ENCODE measurements around the gene PDE4D.
"Not testable (repeated sequence)": the region's sequence is repeated elsewhere in the genome, so short reads cannot be mapped to it uniquely, and the experiment has no call there.

The PDE4D gene

DNA sequence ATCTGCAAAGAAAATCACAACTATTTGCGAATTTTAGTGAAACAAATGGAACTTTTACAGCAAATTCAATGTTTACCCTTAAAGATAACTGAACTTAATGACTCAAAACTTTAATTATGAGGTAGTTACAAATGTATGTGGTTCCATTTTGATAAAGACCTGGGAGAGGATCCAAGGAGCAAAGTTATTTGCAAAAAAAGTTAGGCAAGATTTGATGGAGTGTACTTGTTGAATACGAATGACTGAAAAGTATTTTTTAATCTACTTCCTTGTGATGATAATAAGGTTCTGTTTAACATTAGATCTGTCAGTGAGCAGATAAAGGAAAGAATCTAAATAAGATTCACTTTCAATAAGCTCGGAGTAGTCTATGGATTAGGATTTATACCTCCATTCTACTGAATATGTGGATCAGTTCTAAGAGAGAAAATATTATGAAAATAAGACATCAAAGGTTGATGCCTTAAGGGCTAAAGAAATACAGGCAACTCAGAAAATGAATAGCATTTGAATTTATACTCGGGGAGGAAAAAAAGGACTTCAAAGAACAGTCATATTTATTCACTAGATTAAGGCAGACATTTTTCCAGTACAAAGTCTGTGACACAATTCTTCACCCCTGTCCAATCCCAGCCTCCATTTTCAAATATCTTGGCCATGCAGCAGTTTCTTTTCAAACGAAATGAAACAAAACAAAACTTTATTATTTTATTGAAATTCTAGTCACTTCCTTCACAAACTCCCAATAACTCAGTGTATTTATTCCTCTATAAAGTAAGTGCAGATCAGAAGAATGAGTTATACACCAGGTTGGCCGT is 199.8 kb downstream of the PDE4D start:
- no peak for DNase-seq

DNA sequence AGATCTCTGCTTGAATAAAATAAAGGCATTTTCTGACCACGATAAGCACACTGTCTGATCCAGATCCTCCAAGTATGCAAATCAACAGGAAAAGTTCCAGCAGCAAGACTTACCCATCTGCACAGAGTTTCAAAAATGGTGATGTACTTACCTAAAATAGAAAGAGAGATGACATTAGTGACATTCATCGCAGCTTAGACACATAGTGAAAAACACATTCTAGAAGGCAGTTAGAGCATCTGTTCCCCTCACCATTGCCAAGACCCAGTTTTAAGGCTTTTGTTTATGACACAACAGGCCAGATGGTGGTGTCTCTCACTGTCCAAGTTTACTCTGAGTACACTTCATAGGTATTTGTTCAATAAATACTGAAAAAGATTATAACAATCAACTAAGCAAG is 207.7 kb downstream of the PDE4D start:
- no peak for DNase-seq

- DNase-seq = no peak
Observed at GRCh38 chr5:59685191-59685530, 208.4 kb downstream of the PDE4D start.

DNA sequence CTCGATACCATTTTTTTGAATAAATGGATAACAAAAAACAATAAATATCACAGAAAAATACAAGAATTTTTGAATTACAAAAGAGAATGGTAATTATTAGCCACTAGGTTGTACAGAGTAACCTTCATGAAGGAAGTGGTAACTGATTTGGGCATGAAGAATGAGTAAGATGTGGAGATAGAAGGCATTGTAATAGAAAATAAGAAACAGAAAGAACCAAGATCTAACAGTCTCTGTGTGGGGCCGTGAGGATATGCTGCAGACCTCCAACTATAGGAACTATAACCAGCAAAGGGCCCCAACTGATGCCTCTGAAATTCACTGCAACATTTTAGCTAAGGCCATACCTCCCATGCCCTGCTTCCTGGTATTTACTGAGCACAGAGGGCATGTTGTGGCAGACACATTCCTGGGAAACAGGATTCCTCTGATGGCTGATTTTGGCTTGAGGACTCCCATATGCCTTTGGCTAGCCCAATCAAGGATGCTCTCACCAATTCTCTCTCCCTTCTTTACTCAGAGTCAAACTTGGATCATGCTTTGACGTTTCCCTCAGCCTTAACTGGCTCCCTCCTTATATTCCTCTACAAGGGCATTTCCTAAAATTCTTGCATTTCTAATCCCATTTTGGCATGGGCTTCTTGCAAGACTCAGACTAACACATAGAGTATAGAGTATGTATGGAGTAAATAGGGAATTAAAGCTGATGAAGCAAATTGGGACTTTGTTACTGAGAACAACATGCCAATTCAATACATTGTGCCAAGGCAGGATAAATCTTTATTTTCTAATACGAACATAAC is 208.9 kb downstream of the PDE4D start:
- no peak for DNase-seq

DNA sequence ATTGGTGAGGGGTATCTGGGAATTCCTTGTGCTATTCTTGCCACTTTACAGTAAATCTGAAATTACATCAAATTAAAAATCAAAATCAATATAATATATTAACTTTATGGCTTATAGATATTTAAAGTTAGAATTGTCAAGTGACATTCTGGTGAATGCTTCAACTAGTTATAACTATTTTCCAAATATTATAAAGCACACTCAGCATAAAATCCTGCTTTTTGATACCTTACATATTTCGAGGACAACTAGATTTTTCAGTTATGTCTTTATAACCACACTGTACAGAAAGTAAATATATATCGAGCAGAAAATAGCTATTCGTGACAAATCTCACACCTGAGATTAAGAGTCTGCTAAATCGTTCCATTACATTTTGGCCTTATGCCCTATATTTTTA is 210.2 kb downstream of the PDE4D start:
- DNase-seq = no peak

DNA sequence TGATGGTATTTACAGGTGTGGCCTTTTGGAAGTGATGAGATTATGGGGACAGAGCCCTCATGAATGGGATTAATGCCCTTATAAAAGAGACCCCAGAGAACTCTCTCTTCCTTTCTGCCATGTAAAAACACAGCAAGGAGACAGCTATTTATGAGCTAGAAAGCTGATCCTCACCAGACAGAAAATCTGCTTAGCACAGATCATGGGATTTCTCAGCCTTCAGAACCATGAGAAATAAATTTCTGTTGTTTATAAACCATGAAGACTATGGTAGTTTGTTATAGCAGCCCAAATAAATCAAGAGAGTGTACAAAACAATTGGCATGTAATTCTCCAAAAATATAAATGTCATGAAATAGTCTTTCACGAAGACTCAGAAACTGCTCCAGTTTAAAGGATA is 211.0 kb downstream of the PDE4D start:
- DNase-seq = no peak

- no peak for DNase-seq
Observed at GRCh38 chr5:59678943-59679342, 214.6 kb downstream of the PDE4D start.

DNA sequence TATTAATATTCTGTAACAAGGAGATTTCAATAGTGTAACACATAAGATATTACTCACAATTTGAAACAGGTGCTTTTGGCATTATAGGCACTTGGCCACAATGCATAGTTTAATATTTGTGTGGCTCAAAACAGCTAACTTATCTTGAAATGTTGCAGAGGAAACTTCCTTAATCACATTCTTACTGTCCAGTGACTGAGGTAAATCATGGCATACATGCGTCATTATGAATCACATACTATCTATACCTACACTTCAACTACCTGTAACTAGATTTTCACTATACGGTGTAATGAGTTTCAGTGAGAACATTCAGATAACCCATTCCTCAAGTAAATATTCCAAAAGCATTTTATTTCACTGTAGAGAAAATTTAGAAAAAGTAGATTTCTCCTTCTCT is 218.8 kb downstream of the PDE4D start:
- no peak for DNase-seq

DNA sequence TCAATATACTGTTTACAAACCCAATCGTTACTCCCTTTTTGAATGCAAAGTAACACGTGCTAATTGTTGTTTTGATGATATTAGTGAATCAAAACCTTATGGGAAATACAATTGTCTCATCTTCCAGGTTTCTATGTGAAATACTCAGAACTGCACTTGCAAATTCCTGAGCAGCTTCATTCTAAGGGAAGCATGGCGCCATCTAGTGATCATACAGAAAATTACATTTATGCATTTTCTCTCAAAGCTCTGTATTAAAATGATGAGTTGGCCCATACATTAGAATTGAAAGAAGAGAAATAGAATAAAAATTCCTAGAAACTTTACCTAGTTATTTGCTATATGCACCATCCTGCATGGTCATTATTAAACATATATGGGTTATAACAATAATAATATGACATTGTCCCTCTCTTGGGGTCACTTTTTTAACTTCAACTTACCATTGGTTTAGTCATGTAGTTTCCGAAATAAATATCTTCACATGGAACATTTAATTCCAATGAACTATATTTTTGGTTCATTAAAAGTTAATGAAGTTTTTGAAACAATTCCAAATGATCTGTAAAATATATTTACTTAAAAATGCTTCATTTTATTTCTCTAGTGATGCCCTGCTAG is 220.0 kb downstream of the PDE4D start:
- no peak for DNase-seq

DNA sequence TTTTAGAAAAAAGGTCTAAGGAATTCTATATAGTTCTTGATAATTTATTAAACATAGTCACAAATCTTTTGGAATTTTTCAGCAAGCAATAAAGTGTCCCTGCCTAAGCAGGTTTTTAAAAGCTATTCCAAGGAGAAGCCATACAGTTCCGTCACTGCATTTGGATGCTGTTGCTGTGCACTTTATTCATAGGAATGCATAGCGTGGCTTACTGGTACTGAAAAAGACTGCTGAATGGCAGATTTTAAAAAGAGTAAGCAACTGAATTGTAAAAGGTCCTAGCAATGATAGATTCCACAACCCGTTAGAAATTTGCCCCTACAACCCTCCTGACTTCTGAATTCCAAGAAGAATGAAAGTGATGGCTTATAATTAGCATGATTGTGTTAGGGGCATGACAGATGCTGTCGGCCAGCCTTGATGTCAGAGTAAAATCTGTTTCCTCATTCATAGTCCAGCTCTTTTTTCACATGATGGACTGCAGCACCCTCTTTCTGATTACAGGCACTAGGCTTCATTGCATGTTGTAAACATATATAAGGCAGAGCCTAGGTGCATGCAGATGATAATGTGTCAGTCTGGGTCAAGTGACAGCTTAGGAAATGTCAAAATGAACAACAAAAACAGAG is 227.0 kb downstream of the PDE4D start:
- DNase-seq = no peak

- DNase-seq = not testable (repeated sequence)
Observed at GRCh38 chr5:59665832-59666203, 227.7 kb downstream of the PDE4D start.

GRCh38 chr5:59665086-59665831 is 228.3 kb downstream of the PDE4D start:
- no peak for DNase-seq

GRCh38 chr5:59661954-59662615 is 231.4 kb downstream of the PDE4D start:
- DNase-seq = no peak

DNA sequence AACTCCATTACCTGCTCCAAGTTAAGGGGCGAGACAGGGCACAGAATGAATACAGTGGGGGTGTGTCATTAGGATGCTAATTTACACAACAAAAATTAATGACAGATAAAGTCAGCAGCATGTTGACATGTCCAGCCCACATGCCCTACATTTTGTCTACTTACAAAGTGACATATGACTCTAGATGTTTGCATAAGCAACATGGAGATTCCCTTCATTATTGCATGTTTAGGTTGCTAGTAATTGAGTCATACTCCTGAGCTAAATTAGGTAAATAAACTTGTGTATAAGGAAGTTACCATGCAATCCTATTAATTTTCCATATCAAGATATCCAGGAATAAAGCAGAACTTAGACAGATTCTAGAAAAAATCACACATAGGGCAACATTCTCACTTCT is 232.2 kb downstream of the PDE4D start:
- no peak for DNase-seq

GRCh38 chr5:59660737-59661136 is 232.8 kb downstream of the PDE4D start:
- no peak for DNase-seq

DNA sequence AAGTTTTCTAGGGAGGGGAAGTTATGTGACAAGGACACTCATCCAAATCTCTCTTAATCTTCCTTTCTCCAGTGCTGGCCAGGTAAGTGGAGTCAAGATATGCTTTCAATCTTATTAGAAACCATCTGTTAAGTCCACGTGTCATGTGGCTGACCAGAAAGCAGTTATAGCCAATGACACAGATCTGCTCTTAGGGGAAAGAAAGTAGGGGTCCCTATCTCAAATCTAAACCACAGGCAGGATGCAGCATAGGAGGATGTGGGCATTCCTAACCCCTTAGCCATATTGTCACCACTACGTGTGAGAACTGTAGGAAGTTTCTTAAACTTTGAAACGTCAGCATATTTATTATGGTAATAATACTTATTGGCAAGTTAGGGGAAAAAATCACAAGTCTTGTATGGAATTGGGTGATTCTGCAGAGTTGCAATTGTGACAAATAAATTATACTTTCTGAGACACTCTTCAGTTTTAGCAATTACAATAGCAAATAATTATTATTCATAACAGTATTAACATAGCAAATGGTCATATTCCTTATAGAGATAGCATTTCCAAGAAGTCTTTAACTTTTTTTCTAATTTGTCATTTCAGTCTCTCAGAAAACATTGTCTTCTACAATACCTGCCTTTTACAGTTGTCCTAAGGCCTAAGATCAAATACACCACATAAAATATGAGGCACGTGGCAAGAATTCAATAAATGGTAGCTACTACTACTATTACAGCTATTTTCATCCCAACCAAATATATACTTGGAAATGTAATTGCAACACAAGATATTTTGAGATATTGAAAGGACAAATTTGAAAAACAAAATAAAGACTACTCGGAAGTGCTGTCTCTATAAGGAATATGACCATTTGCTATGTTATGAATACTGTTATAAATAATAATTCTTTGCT is 236.9 kb downstream of the PDE4D start:
- no peak for DNase-seq

- DNase-seq = no peak
Observed at GRCh38 chr5:59655693-59656309, 237.7 kb downstream of the PDE4D start.

GRCh38 chr5:59654691-59655090 is 238.8 kb downstream of the PDE4D start:
- DNase-seq = no peak

GRCh38 chr5:59652449-59652848 is 241.1 kb downstream of the PDE4D start:
- no peak for DNase-seq

All from activated T-cell treated with anti-CD3 and anti-CD28 coated beads, Interleukin-2, amount 50 U/mL, for 1 hour (primary cell).